ENCODE data around the gene PIK3C3. TPM values are rescaled to one million over a fixed set of nuclear protein-coding genes. Genes with fewer than 3 reads are reported as not detected.
"Not testable (repeated sequence)": the region's sequence is repeated elsewhere in the genome, so short reads cannot be mapped to it uniquely, and the experiment has no call there.

Gene PIK3C3
- total and polyA plus RNA-seq, 5 experiments from 2014 or later: 25.1 to 73.0 (median 38.8) TPM

- H3K27ac Mint-ChIP-seq: peak overlapping the region in 1 of 10 donors; percentile 40
- ATAC-seq (no peak), DNase-seq (no peak)
- H3K9me3 Mint-ChIP-seq: no peaks in the 10 kb centered on the region
- H3K4me1 Mint-ChIP-seq: peaks cover 0 to 7% (median 5%) of the 10 kb centered on the region in 4 donors
- H3K4me3 Mint-ChIP-seq: no peak overlapping the region
- H3K27me3 Mint-ChIP-seq: no peaks in the 10 kb centered on the region
- peaks cover 28 to 92% (median 68%) of the 10 kb centered on the region in 3 donors for H3K36me3 Mint-ChIP-seq
- POLR2A ChIA-PET: no interaction called here
These were observed 44.7 kb downstream of the PIK3C3 start for GRCh38 chr18:41999751-42000150.

- Mint-ChIP-seq H3K27me3 (no peaks in the 10 kb centered on the region), H3K4me3 (no peak overlapping the region)
These were observed 46.8 kb downstream of the PIK3C3 start for GRCh38 chr18:42001801-42002200.

DNA sequence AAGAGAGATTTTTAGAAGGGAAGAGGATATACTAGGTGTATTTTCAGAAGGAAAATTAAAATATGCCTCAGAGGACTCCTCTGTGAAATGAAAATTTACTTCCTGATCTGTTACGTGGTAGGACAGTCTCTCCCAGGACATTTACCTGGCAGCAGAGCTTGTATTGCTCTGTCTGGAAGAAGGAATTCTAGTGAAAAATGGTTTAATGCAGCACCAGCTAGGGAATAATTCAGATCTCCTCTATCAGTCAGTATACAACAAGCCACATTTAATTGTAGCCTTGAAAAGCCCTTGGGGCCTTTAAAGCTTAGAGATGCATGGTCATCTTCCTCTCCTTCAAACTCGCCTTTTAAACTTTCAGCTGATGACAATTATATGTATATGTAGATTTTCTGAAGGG lies 49.6 kb downstream of the PIK3C3 start:
- H3K36me3 Mint-ChIP-seq: peaks cover 32 to 84% (median 59%) of the 10 kb centered on the region in 3 donors
- no peaks in the 10 kb centered on the region for H3K27me3 Mint-ChIP-seq
- peaks cover 0 to 15% (median 5%) of the 10 kb centered on the region in 4 donors for H3K4me1 Mint-ChIP-seq
- no peak overlapping the region for H3K27ac Mint-ChIP-seq
- POLR2A ChIA-PET: no interaction called here
- no peaks in the 10 kb centered on the region for H3K9me3 Mint-ChIP-seq
- ATAC-seq: no peak
- DNase-seq: no peak
- no peak overlapping the region for H3K4me3 Mint-ChIP-seq

More at GRCh38 chr18:42001801-42002200, 46.8 kb downstream of the PIK3C3 start:
- POLR2A ChIA-PET: no interaction called here
- ATAC-seq (no peak), DNase-seq (no peak)
- Mint-ChIP-seq H3K4me1 (peaks cover 0 to 9% (median 6%) of the 10 kb centered on the region in 4 donors), H3K9me3 (no peaks in the 10 kb centered on the region), H3K36me3 (peaks cover 30 to 93% (median 72%) of the 10 kb centered on the region in 3 donors), H3K27ac (no peak overlapping the region)

- POLR2A ChIA-PET: no interaction called here
- H3K36me3 Mint-ChIP-seq: peaks cover 24 to 84% (median 57%) of the 10 kb centered on the region in 3 donors
These were observed 50.7 kb downstream of the PIK3C3 start for GRCh38 chr18:42005782-42006181.

GRCh38 chr18:42009457-42009856 lies 54.4 kb downstream of the PIK3C3 start:
- POLR2A ChIA-PET, H3K27me3 Mint-ChIP-seq, ATAC-seq, DNase-seq, H3K27ac Mint-ChIP-seq, H3K9me3 Mint-ChIP-seq, H3K4me3 Mint-ChIP-seq: not testable (repeated sequence)
- Mint-ChIP-seq H3K36me3 (peaks cover 24 to 83% (median 45%) of the 10 kb centered on the region in 3 donors), H3K4me1 (peaks cover 0 to 11% (median 5%) of the 10 kb centered on the region in 4 donors)

More at GRCh38 chr18:42005782-42006181, 50.7 kb downstream of the PIK3C3 start:
- no peaks in the 10 kb centered on the region for H3K27me3 Mint-ChIP-seq
- H3K9me3 Mint-ChIP-seq: no peaks in the 10 kb centered on the region
- H3K27ac Mint-ChIP-seq: peak overlapping the region in 2 of 10 donors; percentile 40 to 75
- ATAC-seq (no peak), DNase-seq (no peak)
- peaks cover 0 to 15% (median 7%) of the 10 kb centered on the region in 4 donors for H3K4me1 Mint-ChIP-seq
- H3K4me3 Mint-ChIP-seq: no peak overlapping the region

- H3K4me3 Mint-ChIP-seq: no peak overlapping the region
- no peak for DNase-seq
- H3K4me1 Mint-ChIP-seq: peaks cover 0 to 6% (median 1%) of the 10 kb centered on the region in 4 donors
- H3K36me3 Mint-ChIP-seq: peaks cover 24 to 82% (median 41%) of the 10 kb centered on the region in 3 donors
- POLR2A ChIA-PET: no interaction called here
- no peaks in the 10 kb centered on the region for H3K27me3 Mint-ChIP-seq
- ATAC-seq: no peak
- H3K27ac Mint-ChIP-seq: peak overlapping the region in 1 of 10 donors; percentile 58
- no peaks in the 10 kb centered on the region for H3K9me3 Mint-ChIP-seq
These were observed 56.0 kb downstream of the PIK3C3 start for GRCh38 chr18:42011053-42011452.

DNA sequence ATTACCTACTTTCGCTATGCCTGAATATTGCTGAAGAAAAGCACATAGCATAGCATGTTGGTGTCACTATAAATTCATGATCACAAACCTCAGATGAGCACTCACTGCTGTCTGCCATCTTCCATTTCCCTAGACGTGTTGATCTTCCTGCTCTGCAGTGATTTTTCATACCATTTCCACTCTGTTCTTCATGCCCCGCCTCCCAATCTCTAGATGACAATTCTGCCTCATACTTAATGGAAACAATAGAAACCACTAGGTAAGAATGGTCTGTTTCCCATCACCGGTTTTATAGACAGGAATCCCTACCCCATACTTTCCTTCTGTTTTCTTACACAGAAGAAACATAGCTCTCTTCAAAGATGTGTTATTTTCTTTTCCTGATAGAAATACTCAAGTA lies 63.8 kb downstream of the PIK3C3 start:
- no peak for DNase-seq
- no peak for ATAC-seq
- Mint-ChIP-seq H3K27me3 (no peaks in the 10 kb centered on the region), H3K27ac (no peak overlapping the region), H3K4me1 (peaks cover 0 to 5% (median 5%) of the 10 kb centered on the region in 4 donors), H3K4me3 (no peak overlapping the region), H3K36me3 (peaks cover 7 to 57% (median 24%) of the 10 kb centered on the region in 3 donors), H3K9me3 (no peaks in the 10 kb centered on the region)
- POLR2A ChIA-PET: no interaction called here

DNA sequence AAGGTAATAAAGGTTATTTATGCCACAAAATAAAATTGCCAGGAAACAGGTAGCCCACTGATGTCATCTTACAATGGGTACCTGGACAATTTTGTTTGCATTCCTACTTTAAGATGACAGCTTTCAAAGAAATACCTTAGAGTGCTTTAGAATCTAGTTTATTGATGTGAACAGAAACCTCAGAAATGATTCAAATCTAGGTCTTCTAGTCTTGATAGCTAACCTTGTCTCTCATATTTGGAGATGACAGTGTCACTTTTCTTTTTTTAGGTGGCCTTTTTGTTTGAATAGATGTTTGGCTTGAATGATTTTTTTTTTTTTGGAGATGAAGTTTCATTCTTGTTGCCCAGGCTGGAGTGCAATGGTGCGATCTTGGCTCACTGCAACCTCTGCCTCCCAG lies 69.1 kb downstream of the PIK3C3 start:
- peaks cover 0 to 12% (median 4%) of the 10 kb centered on the region in 4 donors for H3K4me1 Mint-ChIP-seq
- POLR2A ChIA-PET: no interaction called here
- no peak overlapping the region for H3K4me3 Mint-ChIP-seq
- peaks cover 0 to 42% (median 15%) of the 10 kb centered on the region in 3 donors for H3K36me3 Mint-ChIP-seq
- ATAC-seq: no peak
- no peak for DNase-seq
- H3K27me3 Mint-ChIP-seq: no peaks in the 10 kb centered on the region
- peak overlapping the region in 3 of 10 donors; percentile 1 to 65 (median 37) for H3K27ac Mint-ChIP-seq
- no peaks in the 10 kb centered on the region for H3K9me3 Mint-ChIP-seq

GRCh38 chr18:42025491-42025890 lies 70.5 kb downstream of the PIK3C3 start:
- Mint-ChIP-seq H3K27ac (peak overlapping the region in 6 of 10 donors; percentile 2 to 55 (median 36)), H3K36me3 (peaks cover 0 to 54% (median 21%) of the 10 kb centered on the region in 3 donors), H3K9me3 (no peaks in the 10 kb centered on the region), H3K4me3 (no peak overlapping the region), H3K4me1 (peaks cover 0 to 12% (median 6%) of the 10 kb centered on the region in 4 donors), H3K27me3 (no peaks in the 10 kb centered on the region)
- DNase-seq (no peak), ATAC-seq (no peak)
- POLR2A ChIA-PET: no interaction called here

DNA sequence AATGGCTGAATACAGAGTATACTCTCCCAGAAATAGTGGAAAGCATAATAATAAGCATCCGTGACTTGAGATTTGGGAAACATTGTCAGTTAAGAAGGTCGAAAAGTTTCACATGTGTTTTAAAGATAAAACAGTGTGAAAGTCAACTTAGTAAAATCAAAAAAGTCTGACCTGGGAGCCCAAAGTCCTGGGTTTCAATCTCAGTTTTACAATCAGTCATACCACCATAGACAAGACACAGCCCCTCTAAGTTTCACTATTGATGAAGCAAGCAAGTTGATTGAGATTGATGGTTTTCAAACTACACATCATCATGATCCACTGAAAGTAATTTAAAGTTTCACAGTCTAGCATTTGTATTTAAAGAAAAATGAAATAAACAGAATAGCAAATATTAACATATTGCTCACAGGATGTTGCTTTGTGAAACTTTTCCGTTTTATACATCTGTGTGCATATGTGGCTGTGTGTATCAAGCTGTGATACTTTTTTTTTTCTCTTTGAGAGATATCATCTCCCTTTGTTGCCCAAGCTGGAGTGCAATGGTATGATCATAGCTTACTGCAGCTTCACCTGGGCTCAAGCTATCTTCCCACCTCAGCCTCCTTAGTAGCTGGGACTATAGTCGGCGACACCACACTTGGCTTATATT lies 71.1 kb downstream of the PIK3C3 start:
- peaks cover 0 to 55% (median 18%) of the 10 kb centered on the region in 3 donors for H3K36me3 Mint-ChIP-seq
- no peaks in the 10 kb centered on the region for H3K9me3 Mint-ChIP-seq
- H3K4me1 Mint-ChIP-seq: peaks cover 0 to 12% (median 6%) of the 10 kb centered on the region in 4 donors
- POLR2A ChIA-PET: no interaction called here
- ATAC-seq (no peak), DNase-seq (no peak)
- no peak overlapping the region for H3K4me3 Mint-ChIP-seq
- no peaks in the 10 kb centered on the region for H3K27me3 Mint-ChIP-seq
- H3K27ac Mint-ChIP-seq: peak overlapping the region in 5 of 10 donors; percentile 7 to 65 (median 48)

GRCh38 chr18:42028247-42028832 lies 73.3 kb downstream of the PIK3C3 start:
- POLR2A ChIA-PET: no interaction called here
- Mint-ChIP-seq H3K4me3 (no peak overlapping the region), H3K27ac (no peak overlapping the region), H3K9me3 (no peaks in the 10 kb centered on the region), H3K27me3 (no peaks in the 10 kb centered on the region), H3K4me1 (peaks cover 2 to 9% (median 6%) of the 10 kb centered on the region in 4 donors), H3K36me3 (peaks cover 0 to 60% (median 22%) of the 10 kb centered on the region in 3 donors)
- ATAC-seq (peak in 1 of 2 donors; percentile 39), DNase-seq (peak in 4 of 10 donors; percentile 4 to 15 (median 12))

GRCh38 chr18:42029092-42029491 lies 74.1 kb downstream of the PIK3C3 start:
- POLR2A ChIA-PET: no interaction called here
- peaks cover 0 to 64% (median 28%) of the 10 kb centered on the region in 3 donors for H3K36me3 Mint-ChIP-seq

GRCh38 chr18:42030586-42031182 lies 75.7 kb downstream of the PIK3C3 start:
- Mint-ChIP-seq H3K36me3 (peaks cover 0 to 73% (median 27%) of the 10 kb centered on the region in 3 donors), H3K27me3 (no peaks in the 10 kb centered on the region), H3K4me1 (peaks cover 0 to 4% (median 2%) of the 10 kb centered on the region in 4 donors), H3K27ac (no peak overlapping the region), H3K9me3 (no peaks in the 10 kb centered on the region), H3K4me3 (no peak overlapping the region)
- ATAC-seq (no peak), DNase-seq (no peak)
- POLR2A ChIA-PET: no interaction called here

More at GRCh38 chr18:42029092-42029491, 74.1 kb downstream of the PIK3C3 start:
- Mint-ChIP-seq H3K4me3 (no peak overlapping the region), H3K27ac (peak overlapping the region in 1 of 10 donors; percentile 40), H3K9me3 (no peaks in the 10 kb centered on the region), H3K27me3 (no peaks in the 10 kb centered on the region), H3K4me1 (peaks cover 2 to 8% (median 5%) of the 10 kb centered on the region in 4 donors)
- no peak for DNase-seq
- ATAC-seq: no peak

Measured in naive thymus-derived CD8-positive, alpha-beta T cell (primary cell).